ENCODE results near the gene COPS4. TPM values are rescaled to one million over a fixed set of nuclear protein-coding genes. Genes with fewer than 3 reads are reported as not detected.

The COPS4 gene
- total and polyA plus RNA-seq, 2 of the 8 experiments (the other 6 are each of a cell fraction or from before 2014, with no cell fraction given): 14.9 to 28.3 TPM

GRCh38 chr4:83107631-83108030, 72.6 kb downstream of the COPS4 start:
- no peak overlapping the region for H2AK5ac ChIP-seq (ENCODE audit: low read depth, low read length)
- 93% methylated on average over 9 of the region's 9 CpGs; no CpG with 5 or more reads in 1 of the 2 experiments for WGBS, 2 experiments (ENCODE audit: extremely low coverage in 1 of 2, insufficient coverage in 1 of 2, insufficient read length in 1 of 2, insufficient replicate concordance in 2 of 2, low coverage in 1 of 2, low lambda C conversion rate in 2 of 2, missing lambda C conversion rate in 1 of 2)
- H4K8ac ChIP-seq (ENCODE audit: extremely low read depth, insufficient read depth, low read length): no peak overlapping the region
- H2BK20ac ChIP-seq (ENCODE audit: low read length): no peak overlapping the region
- peaks cover 4% of the 10 kb centered on the region; the same call in 1 of the 2 replicates for H3K23me2 ChIP-seq (ENCODE audit: low read depth, low read length)
- ChIA-PET CTCF (ENCODE audit: partially characterized antibody) (interaction anchor here (0.6 to 1.9 kb wide), 3 partner anchors 10 to 196 kb away, joined by 3 to 7 read pairs (median 3); no protein-coding TSS in a partner anchor), POLR2A (ENCODE audit: partially characterized antibody) (interaction anchor here (0.6 kb wide), 2 partner anchors 50 to 101 kb away, joined by 3 read pairs; no protein-coding TSS in a partner anchor)
- no peak overlapping the region for H3K27ac ChIP-seq (ENCODE audit: low read depth, low read length)
- no peak overlapping the region for H3K9ac ChIP-seq (replicated peaks in 1 of 4; ENCODE audit: extremely low read depth in 1 of 4, low read depth in 3 of 4, low read length in 3 of 4)
- no peaks in the 10 kb centered on the region for H4K20me1 ChIP-seq (replicated peaks in 1 of 2; ENCODE audit: control insufficient read depth in 1 of 2, insufficient read depth in 2 of 2, low read length in 2 of 2)
- no peak overlapping the region for H3K4me2 ChIP-seq (ENCODE audit: insufficient read depth in 1 of 2, low read depth in 2 of 2, low read length in 2 of 2)
- H4K5ac ChIP-seq (ENCODE audit: insufficient read length, low read depth, low read length): no peak overlapping the region
- no peak overlapping the region for H2BK120ac ChIP-seq (replicated peaks; ENCODE audit: low read depth, low read length)
- H3K36me3 ChIP-seq (ENCODE audit: control insufficient read depth in 2 of 4, insufficient read depth in 4 of 4, low read length in 3 of 4): no peaks in the 10 kb centered on the region
- no peak overlapping the region for H2AFZ ChIP-seq (ENCODE audit: low read length)
- H3K9me3 ChIP-seq (ENCODE audit: insufficient read depth in 2 of 2, low read depth in 1 of 2, low read length in 1 of 2): no peaks in the 10 kb centered on the region
- H3K23ac ChIP-seq (ENCODE audit: insufficient read length): no peak overlapping the region
- H2BK12ac ChIP-seq (ENCODE audit: low read depth, low read length): no peak overlapping the region
- no peak for DNase-seq (ENCODE audit: low read depth in 1 of 2, low spot score in 2 of 2)
- no peak overlapping the region for H3K4me3 ChIP-seq (ENCODE audit: extremely low read depth in 1 of 4, insufficient read depth in 2 of 4, low read depth in 3 of 4, low read length in 4 of 4)
- no peak overlapping the region for H4K91ac ChIP-seq (replicated peaks; ENCODE audit: insufficient read length, low read length)
- H3K79me2 ChIP-seq (ENCODE audit: control insufficient read depth in 1 of 2, insufficient read depth in 2 of 2, low read length in 2 of 2): no peaks in the 10 kb centered on the region
- H2BK5ac ChIP-seq (ENCODE audit: low read depth, low read length): no peak overlapping the region
- peaks cover 0 to 3% (median 1%) of the 10 kb centered on the region in 4 experiments; a peak in 2 of 7 replicates for H3K4me1 ChIP-seq (replicated peaks in 1 of 4; ENCODE audit: control insufficient read depth in 3 of 4, insufficient read depth in 4 of 4, low read length in 3 of 4)
- no peak for FAIRE-seq
- TF ChIP-seq NRF1 (IDR thresholded peaks at IDR 0.05; ENCODE audit: low read depth, low read length): no peak
- no peak for TF ChIP-seq BCL11A (IDR thresholded peaks at IDR 0.05; ENCODE audit: low read depth in 2 of 2, low read length in 2 of 2)
- TF ChIP-seq PHF8 (conservative IDR thresholded peaks at IDR 0.05; ENCODE audit: low read depth, low read length): no peak
- H3K18ac ChIP-seq (ENCODE audit: extremely low read depth, low read length): no peak overlapping the region
- no peak overlapping the region for H3K4ac ChIP-seq (replicated peaks; ENCODE audit: insufficient read length, low read depth, low read length)
- H3K79me1 ChIP-seq (ENCODE audit: low read depth, low read length): no peaks in the 10 kb centered on the region
- no peak overlapping the region for H2BK15ac ChIP-seq (ENCODE audit: low read length)
- no peak overlapping the region for H3K14ac ChIP-seq (ENCODE audit: insufficient read length)
- peaks cover 0 to 10% (median 2%) of the 10 kb centered on the region in 4 experiments; a peak in 4 of 7 replicates for H3K27me3 ChIP-seq (replicated peaks in 1 of 4; ENCODE audit: control insufficient read depth in 3 of 4, extremely low read depth in 1 of 4, insufficient read depth in 3 of 4, low read length in 3 of 4)
- H3K56ac ChIP-seq (replicated peaks; ENCODE audit: insufficient read length, low read depth, low read length): no peak overlapping the region
